ENCODE results near the gene SF3B4. TPM values are rescaled to one million over a fixed set of nuclear protein-coding genes. Genes with fewer than 3 reads are reported as not detected.
A peak's percentile ranks its signal among the peaks of the same experiment; 100 is the strongest.
"Not testable (repeated sequence)": the region's sequence is repeated elsewhere in the genome, so short reads cannot be mapped to it uniquely, and the experiment has no call there.

Gene SF3B4
- total RNA-seq, 1 experiment from 2014 or later, result 29.4 TPM

DNA sequence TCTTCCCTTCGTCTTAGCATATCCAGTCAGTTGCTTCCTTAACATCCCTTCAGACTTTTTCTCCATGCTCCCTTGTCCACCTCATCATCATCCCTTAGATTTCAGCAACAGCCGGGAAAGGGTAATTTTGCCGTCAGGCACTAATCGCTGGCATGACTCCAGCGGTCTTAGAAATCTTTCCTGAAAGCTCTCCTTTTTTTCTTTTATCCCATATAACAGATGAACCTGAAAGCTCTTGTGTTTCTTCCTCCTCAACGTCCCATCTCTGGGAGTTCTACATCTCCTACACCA, 38.7 kb downstream of the SF3B4 start:
- peak; percentile 22 for DNase-seq (ENCODE audit: extremely low read depth, low read depth)

DNA sequence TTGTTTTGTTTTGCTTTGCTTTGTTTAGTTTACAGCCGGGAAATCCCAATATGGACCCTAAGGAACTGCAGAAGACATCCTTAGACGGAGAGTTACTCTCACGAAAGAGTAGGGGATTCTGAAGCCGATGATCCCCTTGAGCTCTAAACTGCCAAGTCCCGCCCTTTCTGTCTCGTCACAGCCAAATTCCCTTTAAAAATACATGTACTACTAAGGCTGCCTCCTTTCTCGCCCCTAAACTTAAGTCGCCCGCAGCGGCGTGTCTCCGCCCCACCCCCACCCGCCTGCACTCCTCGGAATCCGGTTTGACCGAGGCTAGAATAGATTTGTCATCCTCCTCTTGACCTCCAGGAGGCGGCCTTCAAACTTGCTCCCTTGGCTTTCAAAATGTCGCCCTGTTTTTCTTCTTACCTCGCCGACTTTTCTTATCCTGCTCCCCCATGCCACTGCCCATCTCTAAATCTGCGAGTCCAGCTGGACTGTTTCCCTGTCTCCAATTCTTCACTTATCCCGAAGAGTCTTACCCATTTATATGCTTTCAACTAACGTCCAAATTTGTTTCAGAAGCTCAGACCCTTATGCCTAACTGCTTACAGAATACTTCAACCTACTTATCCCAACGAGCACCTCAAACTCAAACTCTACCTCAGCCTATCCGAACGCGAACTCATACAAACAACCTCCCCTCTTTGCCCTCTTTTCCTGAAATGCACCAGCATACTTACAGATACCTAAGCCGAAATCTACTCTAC, 39.2 kb downstream of the SF3B4 start:
- peak; percentile 94 for DNase-seq (ENCODE audit: extremely low read depth, low read depth)

DNA sequence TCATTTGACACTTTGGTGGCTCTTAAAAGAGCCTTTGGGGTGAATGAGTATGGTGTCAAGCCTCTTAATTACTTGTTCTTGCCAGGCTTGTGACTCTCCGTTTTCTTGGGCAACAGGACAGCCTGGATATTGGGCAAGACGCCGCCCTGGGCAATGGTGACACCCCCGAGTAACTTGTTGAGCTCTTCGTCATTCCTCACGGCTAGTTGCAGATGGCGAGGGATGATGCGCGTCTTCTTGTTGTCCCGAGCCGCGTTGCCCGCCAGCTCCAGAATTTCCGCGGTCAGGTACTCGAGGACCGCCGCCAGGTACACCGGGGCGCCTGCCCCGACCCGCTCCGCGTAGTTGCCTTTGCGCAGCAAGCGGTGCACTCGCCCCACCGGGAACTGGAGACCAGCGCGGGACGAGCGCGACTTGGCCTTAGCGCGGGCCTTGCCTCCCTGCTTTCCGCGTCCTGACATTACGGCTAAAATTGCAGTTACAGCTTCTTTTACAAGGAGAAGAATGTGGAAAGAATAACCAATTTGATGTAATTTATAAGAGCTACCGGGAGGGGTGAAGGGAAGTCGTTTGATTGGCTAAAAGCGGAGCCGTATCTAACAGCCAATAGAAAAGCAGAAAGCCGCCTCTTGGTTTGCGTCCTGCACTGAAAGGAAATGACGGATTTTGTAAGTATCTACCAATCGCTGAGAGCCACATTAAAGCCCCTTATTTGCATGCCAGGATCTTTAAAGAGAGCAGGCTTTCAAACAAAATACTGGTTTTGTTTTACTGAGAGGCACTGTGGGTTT, 40.0 kb downstream of the SF3B4 start:
- peak; percentile 100 for DNase-seq (ENCODE audit: extremely low read depth, low read depth)

DNA sequence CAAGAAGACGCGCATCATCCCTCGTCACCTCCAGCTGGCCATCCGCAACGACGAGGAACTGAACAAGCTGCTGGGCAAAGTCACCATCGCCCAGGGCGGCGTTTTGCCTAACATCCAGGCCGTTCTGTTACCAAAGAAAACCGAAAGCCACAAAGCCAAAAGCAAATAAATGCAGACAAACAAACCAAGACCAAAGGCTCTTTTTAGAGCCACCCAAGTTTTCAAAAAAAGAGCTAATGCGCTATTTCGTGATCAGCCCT, 40.5 kb downstream of the SF3B4 start:
- not testable (repeated sequence) for DNase-seq (ENCODE audit: extremely low read depth, low read depth)

DNA sequence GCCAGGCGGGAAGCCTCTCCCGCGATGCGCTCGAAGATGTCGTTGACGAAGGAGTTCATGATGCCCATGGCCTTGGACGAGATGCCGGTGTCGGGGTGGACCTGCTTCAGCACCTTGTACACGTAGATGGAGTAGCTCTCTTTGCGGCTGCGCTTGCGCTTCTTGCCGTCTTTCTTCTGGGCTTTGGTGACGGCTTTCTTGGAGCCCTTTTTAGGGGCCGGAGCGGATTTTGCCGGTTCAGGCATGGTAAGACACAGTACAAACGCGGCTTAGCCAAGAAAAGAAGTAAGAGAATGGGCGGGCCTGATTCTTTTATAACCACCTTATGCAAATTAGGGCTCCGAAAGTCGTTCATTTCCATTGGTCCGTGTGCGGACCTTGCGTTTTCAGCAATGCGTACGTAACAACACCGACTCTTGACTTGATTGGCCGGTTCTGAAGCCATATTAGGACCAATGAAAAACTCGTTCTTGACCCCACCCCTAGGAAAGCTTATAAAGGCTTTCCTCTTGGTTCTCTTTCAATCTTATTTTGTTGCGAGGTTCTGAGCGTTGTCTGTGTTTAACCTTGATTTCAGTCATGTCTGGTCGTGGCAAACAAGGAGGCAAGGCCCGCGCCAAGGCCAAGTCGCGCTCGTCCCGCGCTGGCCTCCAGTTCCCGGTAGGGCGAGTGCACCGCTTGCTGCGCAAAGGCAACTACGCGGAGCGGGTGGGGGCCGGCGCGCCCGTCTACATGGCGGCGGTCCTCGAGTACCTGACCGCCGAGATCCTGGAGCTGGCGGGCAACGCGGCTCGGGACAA, 41.0 kb downstream of the SF3B4 start:
- peak; percentile 100 for DNase-seq (ENCODE audit: extremely low read depth, low read depth)

DNA sequence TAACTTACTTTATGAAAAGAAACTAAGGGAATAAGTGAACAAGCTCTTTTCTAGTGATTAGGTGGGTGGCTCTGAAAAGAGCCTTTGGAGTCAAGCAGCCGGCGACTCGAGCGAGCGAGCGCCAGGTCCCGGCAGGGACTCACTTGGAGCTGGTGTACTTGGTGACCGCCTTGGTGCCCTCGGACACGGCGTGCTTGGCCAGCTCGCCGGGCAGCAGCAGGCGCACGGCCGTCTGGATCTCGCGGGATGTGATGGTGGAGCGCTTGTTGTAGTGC, 41.5 kb downstream of the SF3B4 start:
- DNase-seq (ENCODE audit: extremely low read depth, low read depth), result not testable (repeated sequence)

DNA sequence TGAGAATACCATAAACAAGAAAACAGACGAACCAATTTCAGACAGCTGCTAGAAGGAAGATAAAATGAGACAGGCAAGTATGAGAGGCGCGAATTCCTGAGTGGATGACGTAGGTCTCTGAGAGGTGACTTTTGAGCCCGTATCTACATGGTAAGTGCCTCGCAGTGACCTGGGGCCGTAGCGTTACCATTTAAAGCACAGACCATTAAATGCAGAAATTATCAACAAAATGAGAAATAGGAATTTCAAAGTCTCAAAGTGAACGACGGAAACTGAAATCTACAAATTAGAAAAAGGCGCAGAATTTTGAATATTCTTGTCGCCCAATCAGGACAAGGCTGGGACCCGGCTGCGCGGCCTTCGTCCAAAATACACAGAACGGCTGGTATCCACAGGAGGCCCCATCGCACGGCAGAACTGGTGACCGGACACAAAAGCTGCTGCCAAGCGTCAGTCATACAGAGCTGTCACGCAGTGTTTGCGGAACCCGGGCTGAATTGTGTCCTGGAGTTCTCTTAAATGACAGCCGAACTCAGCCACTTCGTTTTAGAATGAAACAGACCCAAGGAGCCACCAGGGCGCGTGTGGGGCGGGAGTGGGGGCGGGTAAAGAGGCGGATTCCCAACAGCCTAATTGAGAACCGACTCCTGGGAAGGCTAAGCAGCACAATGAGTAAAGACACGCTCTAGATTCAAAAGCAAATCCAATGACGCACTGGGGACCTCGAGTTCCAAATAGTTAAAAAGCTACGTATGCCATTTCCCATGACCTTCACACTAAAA, 42.1 kb downstream of the SF3B4 start:
- DNase-seq (ENCODE audit: extremely low read depth, low read depth), result peak; percentile 93

DNA sequence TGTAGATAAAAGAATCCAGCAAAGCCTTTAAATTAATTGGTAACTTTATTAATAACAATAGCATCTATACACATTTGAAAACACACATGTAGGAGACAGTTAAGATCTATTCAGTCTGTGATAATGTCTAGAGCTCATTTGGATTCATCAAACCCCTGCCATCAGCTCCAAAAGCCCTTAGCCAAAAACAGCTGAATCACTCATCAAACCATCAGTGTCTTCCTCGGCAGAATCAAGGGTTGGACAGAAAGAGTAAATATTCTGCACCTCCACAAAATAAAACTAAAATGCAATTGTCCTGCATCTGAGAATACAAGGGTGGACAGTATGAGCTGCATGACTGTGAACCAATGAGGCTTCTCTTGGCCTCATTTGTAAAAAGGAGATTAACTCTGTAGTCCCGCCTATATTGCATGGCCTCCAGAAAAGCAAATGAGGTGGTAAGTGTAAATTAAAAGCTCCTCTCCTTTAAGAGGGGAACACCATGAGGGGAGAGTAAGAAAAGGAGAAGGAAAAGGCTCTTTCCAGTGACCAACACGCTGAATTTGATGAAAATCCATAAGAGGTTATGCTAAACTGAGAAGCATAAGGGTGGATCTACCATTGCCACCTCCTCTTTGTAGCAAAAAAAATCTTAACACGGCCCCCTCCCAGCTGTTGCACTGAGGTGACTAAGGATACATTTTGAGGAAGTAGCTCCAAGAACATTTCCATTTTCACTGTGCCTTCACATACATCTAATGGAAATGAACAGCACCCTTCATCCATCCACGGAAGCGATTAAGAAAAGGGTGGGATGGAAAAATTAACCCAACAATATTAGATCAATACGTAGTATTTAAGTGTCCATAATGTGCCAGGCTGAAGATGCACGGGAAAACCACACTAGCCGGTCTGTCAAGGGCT, 42.9 kb downstream of the SF3B4 start:
- peak; percentile 27 for DNase-seq (ENCODE audit: extremely low read depth, low read depth)

DNA sequence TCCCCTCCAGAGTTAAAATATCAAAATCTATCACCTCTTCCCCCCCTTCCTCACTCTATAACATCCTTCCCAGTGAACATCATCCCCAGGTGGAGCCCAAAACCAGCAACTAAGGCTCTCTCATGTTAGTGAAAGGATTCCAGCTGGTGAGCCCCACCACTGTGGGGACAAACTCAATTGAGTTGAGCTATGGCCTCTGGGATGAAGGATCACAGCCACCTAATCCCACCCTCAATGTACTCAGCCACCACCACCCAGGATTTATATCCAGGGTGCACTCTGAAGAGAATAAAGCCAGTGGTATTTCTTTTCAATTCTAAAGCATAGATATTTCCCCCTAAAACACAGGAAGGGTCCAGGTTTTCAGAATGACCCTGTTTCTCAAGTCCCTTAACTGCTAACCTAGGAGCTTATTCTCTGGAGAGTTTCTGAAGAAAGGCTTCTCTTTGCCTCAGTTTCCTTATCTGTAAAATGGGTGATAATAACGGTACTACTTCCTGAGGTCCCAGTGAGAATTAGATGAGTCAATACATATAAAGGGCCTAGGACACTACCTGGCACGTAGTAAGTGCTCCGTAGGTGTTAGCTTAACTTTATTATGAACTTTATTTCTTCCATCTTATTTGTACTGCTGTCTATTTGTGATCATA, 43.9 kb downstream of the SF3B4 start:
- DNase-seq (ENCODE audit: extremely low read depth, low read depth), result no peak

DNA sequence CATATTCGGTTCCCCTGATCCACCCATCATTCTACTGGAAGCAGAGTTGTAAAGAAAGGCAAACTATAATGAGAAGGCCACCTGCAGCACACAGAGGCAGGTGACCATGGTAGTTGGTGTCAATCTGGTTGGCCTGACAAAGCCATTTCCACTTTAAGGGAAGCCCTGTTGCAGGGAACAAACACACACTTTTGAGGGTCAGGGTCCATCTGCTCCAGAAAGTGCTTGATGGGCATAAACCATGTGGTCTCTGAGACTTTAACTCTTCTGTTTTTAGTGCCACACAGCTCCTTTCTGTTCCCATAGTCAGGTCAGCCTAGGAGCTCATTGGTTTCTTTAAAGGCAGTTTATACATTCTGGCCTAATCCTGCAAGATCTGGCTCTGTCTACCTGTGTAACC, 45.7 kb downstream of the SF3B4 start:
- DNase-seq (ENCODE audit: extremely low read depth, low read depth), result no peak

DNA sequence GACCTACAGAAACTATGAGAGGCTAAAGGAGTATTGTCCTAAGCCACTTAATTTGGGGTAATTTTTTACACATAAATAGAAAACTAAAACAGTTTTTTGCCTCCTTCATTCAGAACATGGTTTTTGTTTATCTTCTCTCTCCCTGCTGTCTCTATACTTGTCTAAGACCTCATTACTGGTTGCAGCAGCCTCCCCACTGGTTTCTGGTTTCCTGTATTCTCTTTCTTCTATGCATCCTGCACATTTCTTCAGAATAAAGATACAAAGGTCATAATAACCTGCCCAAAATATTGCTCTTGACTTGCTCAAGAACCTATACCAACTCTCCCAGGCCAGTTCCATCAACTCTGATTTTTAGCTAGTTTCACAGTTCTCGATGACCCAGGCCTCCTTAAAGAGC, 48.0 kb downstream of the SF3B4 start:
- DNase-seq (ENCODE audit: extremely low read depth, low read depth), result no peak

DNA sequence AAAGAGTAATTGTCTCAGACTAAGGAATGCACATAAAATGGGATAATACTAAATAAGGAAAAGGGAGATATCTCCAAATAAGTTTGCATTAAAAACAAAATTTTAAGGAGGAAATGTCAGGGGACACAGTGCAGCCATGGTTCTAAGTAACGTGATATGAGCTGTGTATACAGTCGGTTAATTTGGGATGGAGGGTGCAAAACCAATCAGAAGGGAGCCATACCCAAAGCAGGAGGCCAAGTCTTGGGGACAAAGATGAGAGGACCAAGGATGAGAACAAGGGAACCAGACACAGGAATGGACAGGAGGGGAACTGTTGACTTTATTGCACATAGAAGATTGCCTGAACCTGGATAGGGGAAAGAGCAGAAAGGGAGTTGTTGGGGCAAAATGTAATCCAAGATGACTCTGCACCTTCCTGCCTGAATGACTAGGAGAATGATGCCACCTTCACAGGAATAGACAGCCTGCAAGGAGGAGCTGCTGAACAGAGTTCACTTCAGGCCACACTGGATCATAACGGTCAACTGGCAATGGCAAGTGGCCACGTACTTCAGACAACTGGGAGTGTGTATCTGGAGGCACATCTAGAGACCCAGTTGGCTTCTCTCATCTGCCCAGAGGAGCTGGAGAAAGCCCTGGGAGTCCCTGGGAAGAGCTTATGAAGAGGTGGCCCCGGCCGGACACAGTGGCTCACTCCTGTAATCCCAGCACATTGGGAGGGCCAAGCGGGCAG, 50.2 kb downstream of the SF3B4 start:
- no peak for DNase-seq (ENCODE audit: extremely low read depth, low read depth)

Other genes starting within 250 kb of the SF3B4 start
- not detected in 2 replicates for gene FCGR1A, start 145.1 kb downstream of the SF3B4 start, total RNA-seq (2014; rRNA removed; shearing (Covaris generic))
- 21.7 and 24.9 TPM in 2 replicates for gene BOLA1, start 28.2 kb downstream of the SF3B4 start, total RNA-seq (2014; rRNA removed; shearing (Covaris generic))
- 0.63 and 1.3 TPM in 2 replicates for gene SV2A, start 10.0 kb downstream of the SF3B4 start, total RNA-seq (2014; rRNA removed; shearing (Covaris generic))
- 8.7 and 10.5 TPM in 2 replicates for gene MTMR11, start 9.1 kb upstream of the SF3B4 start, total RNA-seq (2014; rRNA removed; shearing (Covaris generic))
- gene OTUD7B, start 82.9 kb upstream of the SF3B4 start, total RNA-seq (2014; rRNA removed; shearing (Covaris generic)), result 18.9 TPM in 2 replicates
- 43.4 and 46.9 TPM in 2 replicates for gene VPS45, start 140.0 kb upstream of the SF3B4 start, total RNA-seq (2014; rRNA removed; shearing (Covaris generic))
- gene PLEKHO1, start 222.1 kb upstream of the SF3B4 start, total RNA-seq (2014; rRNA removed; shearing (Covaris generic)), result 6.7 and 10.1 TPM in 2 replicates

All from NCI-H460 (cell line).